HG02870 (cell line): ENCODE measurements around the gene ETS2.

Source experiments
- ATAC-seq: cut with Tn5 transposase; IDR thresholded peaks from one replicate; pipeline ENCODE4 v1.9.1; 2021; ENCODE audit warnings: mild to moderate bottlenecking, moderate library complexity; ENCODE audit not compliant: unreplicated experiment

ETS2 gene

GRCh38 chr21:38858026-38858811 lies 52.5 kb downstream of the ETS2 start:
- no peak for ATAC-seq

- ATAC-seq, result no peak
Observed at GRCh38 chr21:38858812-38859205, 53.1 kb downstream of the ETS2 start.

GRCh38 chr21:38859852-38860251 lies 54.1 kb downstream of the ETS2 start:
- ATAC-seq, result no peak

GRCh38 chr21:38861056-38861455 lies 55.3 kb downstream of the ETS2 start:
- no peak for ATAC-seq

- peak; percentile 72 for ATAC-seq
Observed at GRCh38 chr21:38861989-38862683, 56.4 kb downstream of the ETS2 start.

- ATAC-seq, result no peak
Observed at GRCh38 chr21:38863291-38863690, 57.6 kb downstream of the ETS2 start.

GRCh38 chr21:38863843-38864363 lies 58.2 kb downstream of the ETS2 start:
- ATAC-seq, result no peak

- no peak for ATAC-seq
Observed at GRCh38 chr21:38864964-38865363, 59.2 kb downstream of the ETS2 start.

- no peak for ATAC-seq
Observed at GRCh38 chr21:38869196-38869595, 63.5 kb downstream of the ETS2 start.

GRCh38 chr21:38869946-38870345 lies 64.2 kb downstream of the ETS2 start:
- no peak for ATAC-seq
